ENCODE results near the gene MCM5.

GRCh38 chr22:35407362-35407761, 7.4 kb downstream of the MCM5 start:
- TF ChIP-seq, protein P1, sequence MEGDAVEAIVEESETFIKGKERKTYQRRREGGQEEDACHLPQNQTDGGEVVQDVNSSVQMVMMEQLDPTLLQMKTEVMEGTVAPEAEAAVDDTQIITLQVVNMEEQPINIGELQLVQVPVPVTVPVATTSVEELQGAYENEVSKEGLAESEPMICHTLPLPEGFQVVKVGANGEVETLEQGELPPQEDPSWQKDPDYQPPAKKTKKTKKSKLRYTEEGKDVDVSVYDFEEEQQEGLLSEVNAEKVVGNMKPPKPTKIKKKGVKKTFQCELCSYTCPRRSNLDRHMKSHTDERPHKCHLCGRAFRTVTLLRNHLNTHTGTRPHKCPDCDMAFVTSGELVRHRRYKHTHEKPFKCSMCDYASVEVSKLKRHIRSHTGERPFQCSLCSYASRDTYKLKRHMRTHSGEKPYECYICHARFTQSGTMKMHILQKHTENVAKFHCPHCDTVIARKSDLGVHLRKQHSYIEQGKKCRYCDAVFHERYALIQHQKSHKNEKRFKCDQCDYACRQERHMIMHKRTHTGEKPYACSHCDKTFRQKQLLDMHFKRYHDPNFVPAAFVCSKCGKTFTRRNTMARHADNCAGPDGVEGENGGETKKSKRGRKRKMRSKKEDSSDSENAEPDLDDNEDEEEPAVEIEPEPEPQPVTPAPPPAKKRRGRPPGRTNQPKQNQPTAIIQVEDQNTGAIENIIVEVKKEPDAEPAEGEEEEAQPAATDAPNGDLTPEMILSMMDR (IDR thresholded peaks at IDR 0.05), result no peak
- no peak for TF ChIP-seq EP300 (IDR thresholded peaks at IDR 0.05)
- TF ChIP-seq POLR2A (IDR thresholded peaks at IDR 0.05), result no peak
- no peak for TF ChIP-seq POLR2AphosphoS5 (IDR thresholded peaks at IDR 0.05)
